ENCODE measurements around the gene OR52L1. TPM values are rescaled to one million over a fixed set of nuclear protein-coding genes. Genes with fewer than 3 reads are reported as not detected.

OR52L1 gene
- total and polyA plus RNA-seq, 4 donors: 0.08 TPM; not detected in 3

GRCh38 chr11:5989203-5989602 is 2.4 kb upstream of the OR52L1 start:
- H3K4me1 ChIP-seq (ENCODE audit: control insufficient read depth in 4 of 4, insufficient read depth in 4 of 4, low read length in 3 of 4): no peaks in the 10 kb centered on the region
- 62% methylated on average over 4 of the region's 4 CpGs for WGBS
- H3K9ac ChIP-seq (ENCODE audit: low read depth in 1 of 2, low read length in 2 of 2): no peak overlapping the region
- no peaks in the 10 kb centered on the region for H3K36me3 ChIP-seq (ENCODE audit: control insufficient read depth in 4 of 4, insufficient read depth in 3 of 4, low read depth in 1 of 4, low read length in 3 of 4)
- no peak overlapping the region for H3K4me3 ChIP-seq (ENCODE audit: low read depth in 1 of 3, low read length in 3 of 3)
- H3K9me3 ChIP-seq (ENCODE audit: control insufficient read depth in 4 of 4, low read length in 3 of 4): no peaks in the 10 kb centered on the region
- H3K27me3 ChIP-seq (ENCODE audit: control insufficient read depth in 4 of 4, insufficient read depth in 4 of 4, low read length in 3 of 4): no peaks in the 10 kb centered on the region
- TF ChIP-seq FOXA2 (IDR thresholded peaks at IDR 0.05) (no peak), CTCF (IDR thresholded peaks at IDR 0.05; ENCODE audit: low read depth, low read length, missing input control) (no peak), SP1 (IDR thresholded peaks at IDR 0.05) (no peak), HNF4A (conservative IDR thresholded peaks at IDR 0.05) (no peak), ZBTB33 (IDR thresholded peaks at IDR 0.05) (no peak), NR2F2 (IDR thresholded peaks at IDR 0.05) (no peak), RXRA (IDR thresholded peaks at IDR 0.05) (no peak), TAF1 (conservative IDR thresholded peaks at IDR 0.05) (no peak), ATF3 (IDR thresholded peaks at IDR 0.05) (no peak), EGR1 (IDR thresholded peaks at IDR 0.05; ENCODE audit: low read depth in 2 of 2) (no peak), REST (IDR thresholded peaks at IDR 0.05) (no peak), GABPA (IDR thresholded peaks at IDR 0.05 in 1 of 2, conservative IDR thresholded peaks at IDR 0.05 in 1 of 2) (no peak), FOXA1 (IDR thresholded peaks at IDR 0.05) (no peak), HNF4G (IDR thresholded peaks at IDR 0.05) (no peak), JUND (IDR thresholded peaks at IDR 0.05) (no peak), RAD21 (IDR thresholded peaks at IDR 0.05) (no peak), YY1 (IDR thresholded peaks at IDR 0.05) (no peak)
- TF ChIP-seq, protein P1, sequence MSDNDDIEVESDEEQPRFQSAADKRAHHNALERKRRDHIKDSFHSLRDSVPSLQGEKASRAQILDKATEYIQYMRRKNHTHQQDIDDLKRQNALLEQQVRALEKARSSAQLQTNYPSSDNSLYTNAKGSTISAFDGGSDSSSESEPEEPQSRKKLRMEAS (IDR thresholded peaks at IDR 0.05): no peak
- no peak overlapping the region for H3K27ac ChIP-seq (ENCODE audit: low read depth in 1 of 2, low read length in 2 of 2)
- DNase-seq (ENCODE audit: low spot score): no peak
